Uterine smooth muscle cell (primary cell): ENCODE data around the gene SMAP1. TPM values are rescaled to one million over a fixed set of nuclear protein-coding genes. Genes with fewer than 3 reads are reported as not detected.

Experiments used
- total RNA-seq: library from RNA; depleted of rRNA; stranded (reverse); fragments of >200 nt; gene quantifications from 2 replicates; pipeline ENCODE4 v1.2.3, GENCODE V29; 2014

The SMAP1 gene
- total RNA-seq: 15.9 and 16.5 TPM in 2 replicates

GRCh38 chr6:70667711-70668498 lies at the start of gene SMAP1:
Gene SMAP1, plus strand, starts transcription at chr6:70667883. Its CDS starts 141 bp downstream, at chr6:70668024.

Other genes with a start within 250 kb of the SMAP1 start
- 5.2 and 5.8 TPM in 2 replicates for gene SDHAF4, start 101.0 kb upstream of the SMAP1 start, total RNA-seq